HG02870 (cell line): ENCODE data around the gene UBL3.

Experiments used
- ATAC-seq: cut with Tn5 transposase; IDR thresholded peaks from one replicate; pipeline ENCODE4 v1.9.1; 2021; ENCODE audit warnings: mild to moderate bottlenecking, moderate library complexity; ENCODE audit not compliant: unreplicated experiment

Gene UBL3

GRCh38 chr13:29850213-29850898 is at the start of gene UBL3:
TSS of gene UBL3 (minus strand) at chr13:29850617. CDS start at chr13:29849538, 1,079 bp downstream.
- peak; percentile 88 for ATAC-seq

GRCh38 chr13:29897102-29897501 is 46.7 kb upstream of the UBL3 start:
- no peak for ATAC-seq

- ATAC-seq: no peak
Observed at GRCh38 chr13:29893438-29893837, 43.0 kb upstream of the UBL3 start.

GRCh38 chr13:29892151-29892550 is 41.7 kb upstream of the UBL3 start:
- no peak for ATAC-seq

GRCh38 chr13:29889111-29889510 is 38.7 kb upstream of the UBL3 start:
- ATAC-seq: no peak

- no peak for ATAC-seq
Observed at GRCh38 chr13:29888306-29888705, 37.9 kb upstream of the UBL3 start.

GRCh38 chr13:29887686-29888085 is 37.3 kb upstream of the UBL3 start:
- ATAC-seq: no peak

GRCh38 chr13:29887030-29887557 is 36.7 kb upstream of the UBL3 start:
- no peak for ATAC-seq

GRCh38 chr13:29886446-29886845 is 36.0 kb upstream of the UBL3 start:
- ATAC-seq: peak; percentile 68

- no peak for ATAC-seq
Observed at GRCh38 chr13:29885989-29886388, 35.6 kb upstream of the UBL3 start.

GRCh38 chr13:29884671-29885430 is 34.4 kb upstream of the UBL3 start:
- no peak for ATAC-seq

- no peak for ATAC-seq
Observed at GRCh38 chr13:29883941-29884518, 33.6 kb upstream of the UBL3 start.

- no peak for ATAC-seq
Observed at GRCh38 chr13:29882076-29882475, 31.7 kb upstream of the UBL3 start.

GRCh38 chr13:29878101-29878500 is 27.7 kb upstream of the UBL3 start:
- no peak for ATAC-seq

- no peak for ATAC-seq
Observed at GRCh38 chr13:29877456-29878078, 27.1 kb upstream of the UBL3 start.

GRCh38 chr13:29875646-29876045 is 25.2 kb upstream of the UBL3 start:
- no peak for ATAC-seq

- no peak for ATAC-seq
Observed at GRCh38 chr13:29868581-29868980, 18.2 kb upstream of the UBL3 start.

GRCh38 chr13:29865934-29866333 is 15.5 kb upstream of the UBL3 start:
- ATAC-seq: no peak

- no peak for ATAC-seq
Observed at GRCh38 chr13:29861694-29862110, 11.3 kb upstream of the UBL3 start.

GRCh38 chr13:29859971-29860370 is 9.6 kb upstream of the UBL3 start:
- ATAC-seq: no peak

GRCh38 chr13:29858667-29859066 is 8.2 kb upstream of the UBL3 start:
- no peak for ATAC-seq
